HCT116 (cell line): Measurements from ENCODE around the gene GHRHR. TPM values are rescaled to one million over a fixed set of nuclear protein-coding genes. Genes with fewer than 3 reads are reported as not detected.

ENCODE experiments used
- ATAC-seq: fragments of 200-7000 bp; cut with Tn5 transposase; 2 replicates; pipeline ENCODE4 v1.9.1; 2020; ENCODE audit warnings: mild to moderate bottlenecking, moderate library complexity
- BruUV-seq: library from RNA; stranded (reverse); fragments of 400-500 nt; replicated peaks from 2 replicates; lab custom pipeline; 2021; lab: Mats Ljungman, UMichigan
- CTCF ChIA-PET: fragments of 300-600 bp; sonication (Branson Sonifier 250); formaldehyde crosslinking; loops from one replicate; lab custom pipeline; 2021; ENCODE audit warnings: antibody characterized with exemption; lab: Charles Lee
- POLR2A ChIA-PET: fragments of 300-600, 350-600 bp; sonication (Branson Sonifier 250); formaldehyde crosslinking; loops from one replicate; lab custom pipeline; 2021; ENCODE audit warnings: antibody characterized with exemption; lab: Charles Lee
- RAD21 ChIA-PET, 2 experiments: fragments of 300-600 bp; sonication (Branson Sonifier 250); formaldehyde crosslinking; loops; one replicate each; lab custom pipeline; 2023; ENCODE audit warnings: low total read pairs in 2 of 2; ENCODE audit not compliant: uncharacterized antibody in 2 of 2, unreplicated experiment in 2 of 2, low non-redundant PET in 1 of 2; lab: Charles Lee
- DNase-seq: peaks from one replicate; pipeline ENCODE4 v3.0.0-alpha.2; 2010; ENCODE audit warnings: low read depth, low spot score
- H2AFZ ChIP-seq: fragments of 200-600 bp; shearing (Covaris generic), sonication (generic); 2 replicates; pipeline ENCODE4 v1.6.1; 2017; ENCODE audit warnings: low read depth, mixed run types, mixed read lengths, antibody characterized with exemption, low read length; ENCODE audit not compliant: poor library complexity, severe bottlenecking
- H3K27ac ChIP-seq: 2 replicates; pipeline ENCODE4 v1.5.1; 2012; ENCODE audit warnings: low read depth, low read length
- H3K27me3 ChIP-seq: fragments of 200-600 bp; sonication (generic); 2 replicates; pipeline ENCODE4 v1.6.1; 2016; ENCODE audit warnings: mixed run types, low read length, mixed read lengths; ENCODE audit not compliant: insufficient read depth
- H3K36me3 ChIP-seq, 2 experiments: fragments of 200-500 bp in 1 of 2; fragments of 200-600 bp in 1 of 2; sonication (Bioruptor generic) in 1 of 2; sonication (generic) in 1 of 2; 2 replicates each; pipeline versions ENCODE4 v1.5.1 to v1.6.1; 2014 to 2016; ENCODE audit warnings: low read length in 2 of 2, inconsistent platforms in 1 of 2, mixed read lengths in 1 of 2, mixed run types in 1 of 2; ENCODE audit not compliant: insufficient read depth in 2 of 2, control insufficient read depth in 1 of 2
- H3K4me1 ChIP-seq, 2 experiments: fragments of 200-600 bp in 1 of 2; sonication (generic) in 1 of 2; 2 replicates each; pipeline versions ENCODE4 v1.5.1 to v1.6.1; 2012 to 2017; ENCODE audit warnings: low read length in 2 of 2, inconsistent platforms in 1 of 2, mild to moderate bottlenecking in 1 of 2, mixed read lengths in 1 of 2, mixed run types in 1 of 2, moderate library complexity in 1 of 2; ENCODE audit not compliant: insufficient read depth in 2 of 2, control insufficient read depth in 1 of 2
- H3K4me2 ChIP-seq: fragments of 200-600 bp; sonication (generic); 2 replicates; pipeline ENCODE4 v1.6.1; 2017; ENCODE audit warnings: mixed run types, low read length, mixed read lengths
- H3K4me3 ChIP-seq, 2 experiments: fragments of 200-600 bp in 1 of 2; sonication (generic) in 1 of 2; replicated peaks in 1 of 2; 2 replicates each; pipeline ENCODE4 v1.5.1; 2011 to 2016; ENCODE audit warnings: low read length in 2 of 2, control low read depth in 1 of 2, low read depth in 1 of 2, mild to moderate bottlenecking in 1 of 2, mixed read lengths in 1 of 2, mixed run types in 1 of 2
- H3K79me2 ChIP-seq: fragments of 200-600 bp; sonication (generic); 2 replicates; pipeline ENCODE4 v1.6.1; 2017; ENCODE audit warnings: mild to moderate bottlenecking, mixed run types, low read length, moderate library complexity, mixed read lengths; ENCODE audit not compliant: insufficient read depth
- H3K9ac ChIP-seq: fragments of 200-600 bp; sonication (generic); 2 replicates; pipeline ENCODE4 v1.6.1; 2016; ENCODE audit warnings: low read length, mixed read lengths
- H3K9me2 ChIP-seq: fragments of 200-600 bp; sonication (generic), shearing (Covaris generic); 2 replicates; pipeline ENCODE4 v1.6.1; 2017; ENCODE audit warnings: mixed run types, mild to moderate bottlenecking, moderate library complexity; ENCODE audit not compliant: insufficient read depth
- H3K9me3 ChIP-seq, 2 experiments: fragments of 200-500 bp in 1 of 2; fragments of 200-600 bp in 1 of 2; sonication (Bioruptor generic) in 1 of 2; sonication (generic) in 1 of 2; 2 replicates each; pipeline ENCODE4 v1.6.1; 2014 to 2017; ENCODE audit warnings: low read length in 2 of 2, mixed read lengths in 2 of 2, inconsistent platforms in 1 of 2, low read depth in 1 of 2, mild to moderate bottlenecking in 1 of 2, mixed run types in 1 of 2, moderate library complexity in 1 of 2; ENCODE audit not compliant: control insufficient read depth in 1 of 2, insufficient read depth in 1 of 2
- H4K20me1 ChIP-seq: fragments of 200-600 bp; sonication (generic), shearing (Covaris generic); 2 replicates; pipeline ENCODE4 v1.6.1; 2017; ENCODE audit warnings: mixed run types, mild to moderate bottlenecking, moderate library complexity; ENCODE audit not compliant: insufficient read depth
- CTCF ChIP-seq, 3 experiments: fragments of 200-600 bp in 1 of 3; sonication (generic) in 1 of 3; IDR thresholded peaks in 2 of 3; conservative IDR thresholded peaks in 1 of 3; 2 replicates each; pipeline ENCODE4 v1.5.1; 2012 to 2017; ENCODE audit warnings: low read depth in 2 of 3, low read length in 2 of 3, antibody characterized with exemption in 1 of 3, borderline replicate concordance in 1 of 3, control low read depth in 1 of 3, mild to moderate bottlenecking in 1 of 3, mixed read lengths in 1 of 3, mixed run types in 1 of 3, moderate library complexity in 1 of 3; ENCODE audit not compliant: insufficient read depth in 1 of 3
- ELF1 ChIP-seq: IDR thresholded peaks from 2 replicates; pipeline ENCODE4 v1.6.1; 2012; ENCODE audit warnings: low read depth, borderline replicate concordance
- EZH2 ChIP-seq: fragments of 200-600 bp; sonication (generic); IDR thresholded peaks from 2 replicates; pipeline ENCODE4 v1.6.1; 2017; ENCODE audit warnings: antibody characterized with exemption, mixed run types
- POLR2A ChIP-seq: IDR thresholded peaks from 2 replicates; pipeline ENCODE4 v1.7.0; 2011; ENCODE audit warnings: borderline replicate concordance; ENCODE audit not compliant: insufficient read depth, insufficient read length; ENCODE audit errors: extremely low read depth
- POLR2AphosphoS5 ChIP-seq: IDR thresholded peaks from 2 replicates; pipeline ENCODE4 v1.6.1; 2011; ENCODE audit warnings: mild to moderate bottlenecking, low read depth, low read length, moderate library complexity
- SIN3A ChIP-seq: IDR thresholded peaks from 2 replicates; pipeline ENCODE4 v1.6.1; 2012; ENCODE audit warnings: low read depth
- ZFX ChIP-seq: fragments of 450-650 bp; IDR thresholded peaks from 2 replicates; pipeline ENCODE4 v1.6.1; 2017
- ZNF274 ChIP-seq: fragments of 200-500 bp; sonication (Bioruptor generic); IDR thresholded peaks from 2 replicates; pipeline ENCODE4 v1.6.1; 2014; ENCODE audit warnings: mild to moderate bottlenecking, low read depth, low read length, inconsistent platforms
- intact Hi-C: fragments of 100-400 bp; cut with micrococcal nuclease; formaldehyde crosslinking; loops from 2 replicates; pipeline ENCODE4 v1.10.0; 2022
- total RNA-seq: library from RNA; stranded (reverse); gene quantifications from one replicate; pipeline ENCODE4 v1.2.1, GENCODE V29; 2021; ENCODE audit not compliant: unreplicated experiment

GHRHR gene
- total RNA-seq, 1 experiment from 2014 or later: not detected

GRCh38 chr7:30918676-30919075 is 45.1 kb upstream of the GHRHR start:
- H4K20me1 ChIP-seq: no peaks in the 10 kb centered on the region
- H3K4me1 ChIP-seq: peaks cover 17 to 44% of the 10 kb centered on the region in 2 experiments
- DNase-seq: no peak
- H3K36me3 ChIP-seq: no peaks in the 10 kb centered on the region
- H3K27me3 ChIP-seq: no peaks in the 10 kb centered on the region
- H3K9me2 ChIP-seq: no peaks in the 10 kb centered on the region
- no TSS peak for BruUV-seq
- intact Hi-C loops: no loop called here
- POLR2A ChIA-PET: no interaction called here
- H2AFZ ChIP-seq: no peak overlapping the region
- H3K27ac ChIP-seq: no peak overlapping the region
- CTCF ChIA-PET: interaction anchor here (0.9 to 1.6 kb wide), 2 partner anchors 20 to 204 kb away, joined by 3 to 5 read pairs; no protein-coding TSS in a partner anchor
- no peak overlapping the region for H3K4me2 ChIP-seq
- TF ChIP-seq ELF1 (no peak), POLR2AphosphoS5 (no peak), ZNF274 (no peak), EZH2 (no peak), ZFX (no peak), POLR2A (no peak), CTCF (IDR thresholded peaks at IDR 0.05 in 2 of 3, conservative IDR thresholded peaks at IDR 0.05 in 1 of 3; ENCODE audit: borderline replicate concordance in 1 of 3, insufficient read depth in 1 of 3, low read depth in 2 of 3, low read length in 2 of 3) (no peak), SIN3A (no peak)
- TF ChIP-seq, all 23 proteins: peak for 0
- H3K9ac ChIP-seq: no peak overlapping the region
- H3K9me3 ChIP-seq: no peaks in the 10 kb centered on the region
- RAD21 ChIA-PET: no interaction called here
- H3K79me2 ChIP-seq: no peaks in the 10 kb centered on the region
- H3K4me3 ChIP-seq: no peak overlapping the region
- ATAC-seq: no peak
